GM12878 (cell line): ENCODE data around the gene PELI2. TPM values are rescaled to one million over a fixed set of nuclear protein-coding genes. Genes with fewer than 3 reads are reported as not detected.

Source experiments
- ATAC-seq: fragments of 200-7000 bp; cut with Tn5 transposase; 3 replicates; pipeline ENCODE4 v1.9.1; 2020; ENCODE audit warnings: mild to moderate bottlenecking, moderate library complexity
- BruUV-seq: library from RNA; stranded (reverse); fragments of 400-500 nt; replicated peaks from 2 replicates; lab custom pipeline; 2021; lab: Mats Ljungman, UMichigan
- CTCF ChIA-PET: fragments of 300-600 bp; sonication (Branson Sonifier 250); formaldehyde crosslinking; extraction: SDS; loops from one replicate; lab custom pipeline; 2021; ENCODE audit warnings: inconsistent platforms; lab: Yijun Ruan, JAX
- POLR2A ChIA-PET: fragments of 350-600 bp; formaldehyde crosslinking; extraction: SDS; loops from one replicate; lab custom pipeline; 2021; ENCODE audit warnings: inconsistent platforms; lab: Charles Lee
- RAD21 ChIA-PET: fragments of 300-600 bp; sonication (Branson Sonifier 250); formaldehyde crosslinking; loops from one replicate; lab custom pipeline; 2023; ENCODE audit warnings: antibody characterized with exemption; ENCODE audit not compliant: unreplicated experiment; lab: Charles Lee
- SMC1A ChIA-PET: fragments of 300-600 bp; sonication (Branson Sonifier 250); formaldehyde crosslinking; loops from one replicate; lab custom pipeline; 2023; ENCODE audit not compliant: unreplicated experiment, uncharacterized antibody; lab: Charles Lee
- DNase-seq: peaks from one replicate; pipeline ENCODE4 v3.0.0-alpha.2; 2011; ENCODE audit warnings: low read depth, low spot score
- FAIRE-seq: peaks from 3 replicates; lab custom pipeline; 2011; peaks lifted over from hg19 to GRCh38; lab: Jason Lieb, UNC
- H2AFZ ChIP-seq: 2 replicates; pipeline ENCODE4 v1.6.0; 2011; ENCODE audit warnings: low read depth, low read length, control low read depth; ENCODE audit not compliant: control insufficient read depth
- H3K27ac ChIP-seq: 2 replicates; pipeline ENCODE4 v1.5.1; 2011; ENCODE audit warnings: control low read depth; ENCODE audit not compliant: control insufficient read depth, insufficient read depth
- H3K27me3 ChIP-seq, 2 experiments: replicated peaks in 1 of 2; 2 replicates each; pipeline versions ENCODE4 v1.6.0 to v1.6.1; 2011; ENCODE audit warnings: low read length in 1 of 2; ENCODE audit not compliant: control insufficient read depth in 2 of 2, insufficient read depth in 2 of 2
- H3K36me3 ChIP-seq, 2 experiments: 2 replicates each; pipeline ENCODE4 v1.5.1; 2011; ENCODE audit warnings: low read length in 1 of 2; ENCODE audit not compliant: control insufficient read depth in 2 of 2, insufficient read depth in 2 of 2
- H3K4me1 ChIP-seq: 2 replicates; pipeline ENCODE4 v1.6.1; 2011; ENCODE audit warnings: mild to moderate bottlenecking, low read length, moderate library complexity, mixed read lengths; ENCODE audit not compliant: control insufficient read depth, insufficient read depth
- H3K4me2 ChIP-seq: 2 replicates; pipeline ENCODE4 v1.6.0; 2011; ENCODE audit warnings: control low read depth; ENCODE audit not compliant: control insufficient read depth, insufficient read depth
- H3K4me3 ChIP-seq: fragments of 200-600 bp; sonication (generic); 2 replicates; pipeline ENCODE4 v1.5.1; 2016
- H3K79me2 ChIP-seq: 2 replicates; pipeline ENCODE4 v1.6.0; 2011; ENCODE audit warnings: low read length; ENCODE audit not compliant: control insufficient read depth, insufficient read depth
- H3K9ac ChIP-seq: 2 replicates; pipeline ENCODE4 v1.8.0; 2011; ENCODE audit warnings: low read length, control low read depth, mixed read lengths; ENCODE audit not compliant: control insufficient read depth, insufficient read depth
- H3K9me3 ChIP-seq: replicated peaks from 3 replicates; pipeline ENCODE4 v1.5.1; 2011; ENCODE audit warnings: mild to moderate bottlenecking, low read length; ENCODE audit not compliant: control insufficient read depth, insufficient read depth
- H4K20me1 ChIP-seq: 2 replicates; pipeline ENCODE4 v1.6.0; 2011; ENCODE audit not compliant: control insufficient read depth, insufficient read depth
- ATF2 ChIP-seq: IDR thresholded peaks from 2 replicates; pipeline ENCODE4 v1.6.1; 2012; ENCODE audit warnings: low read length, inconsistent platforms
- ATF7 ChIP-seq: fragments of 450-650 bp; IDR thresholded peaks from 2 replicates; pipeline ENCODE4 v1.6.1; 2016; ENCODE audit warnings: low read depth, mild to moderate bottlenecking
- BRCA1 ChIP-seq: IDR thresholded peaks from 2 replicates; pipeline ENCODE4 v1.6.1; 2011; ENCODE audit warnings: low read depth, low read length, improper control_type of control experiment
- CBX3 ChIP-seq: fragments of 200-600 bp; sonication (generic); IDR thresholded peaks from 2 replicates; pipeline ENCODE4 v1.6.1; 2016; ENCODE audit warnings: low read depth, borderline replicate concordance
- CHD1 ChIP-seq: IDR thresholded peaks from 2 replicates; pipeline ENCODE4 v1.6.1; 2012; ENCODE audit warnings: low read depth, low read length, improper control_type of control experiment
- EGR1 ChIP-seq, 2 experiments: IDR thresholded peaks; 1 replicate in 1 of 2; 2 replicates in 1 of 2; pipeline ENCODE4 v1.6.1; 2011 to 2012; ENCODE audit warnings: low read depth in 2 of 2, low read length in 2 of 2, borderline replicate concordance in 1 of 2, mild to moderate bottlenecking in 1 of 2, moderate library complexity in 1 of 2
- ELK1 ChIP-seq: IDR thresholded peaks from 2 replicates; pipeline ENCODE4 v1.6.1; 2012; ENCODE audit warnings: low read depth, low read length, improper control_type of control experiment
- NFYA ChIP-seq: IDR thresholded peaks from 2 replicates; pipeline ENCODE4 v1.6.1; 2011; ENCODE audit warnings: low read depth, mild to moderate bottlenecking, low read length, improper control_type of control experiment, borderline replicate concordance
- RELB ChIP-seq: fragments of 450-650 bp; IDR thresholded peaks from 2 replicates; pipeline ENCODE4 v1.6.1; 2017; ENCODE audit warnings: low read depth, mild to moderate bottlenecking, moderate library complexity
- SIX5 ChIP-seq: IDR thresholded peaks from 2 replicates; pipeline ENCODE4 v1.6.1; 2011; ENCODE audit warnings: mild to moderate bottlenecking, low read depth, low read length, moderate library complexity; ENCODE audit not compliant: severe bottlenecking
- SKIL ChIP-seq: fragments of 450-650 bp; IDR thresholded peaks from 2 replicates; pipeline ENCODE4 v1.6.1; 2017; ENCODE audit warnings: mild to moderate bottlenecking, low read depth, inconsistent platforms; ENCODE audit not compliant: poor library complexity, severe bottlenecking
- STAT3 ChIP-seq: IDR thresholded peaks from 2 replicates; pipeline ENCODE4 v1.6.1; 2011; ENCODE audit warnings: low read depth, low read length, improper control_type of control experiment
- TCF3 ChIP-seq: IDR thresholded peaks from 2 replicates; pipeline ENCODE4 v1.6.1; 2012; ENCODE audit warnings: low read depth, mild to moderate bottlenecking, low read length, borderline replicate concordance; ENCODE audit not compliant: insufficient read depth
- ZBTB40 ChIP-seq: fragments of 450-650 bp; IDR thresholded peaks from 2 replicates; pipeline ENCODE4 v1.6.1; 2016; ENCODE audit warnings: mild to moderate bottlenecking, moderate library complexity, borderline replicate concordance
- WGBS: methylation state at CpG from one replicate; pipeline ENCODE4 v1.1.6; 2016; ENCODE audit warnings: low lambda C conversion rate; ENCODE audit not compliant: insufficient replicate concordance, insufficient coverage; ENCODE audit errors: missing lambda C conversion rate; 5-methylcytosine and 5-hydroxymethylcytosine counted together
- in situ Hi-C: fragments of 300-500 bp; cut with MboI; formaldehyde crosslinking; loops from 9 replicates; pipeline ENCODE4 v1.14.3; 2018; ENCODE audit warnings: mixed read lengths
- intact Hi-C: fragments of 100-400 bp; cut with micrococcal nuclease; formaldehyde crosslinking; loops from one replicate; pipeline ENCODE4 v1.14.2; 2022; ENCODE audit not compliant: unreplicated experiment
- polyA plus RNA-seq, 11 experiments: library from polyadenylated mRNA; depleted of rRNA in 4 of 11; unstranded in 6 of 11; stranded (reverse) in 5 of 11; fragments of >200 nt; fragmentation: Nextera tagmentation in 4 of 11; fragmentation: Illumina TruSeq in 1 of 11; extraction: Ambion mirVana in 4 of 11; extraction: Trizol in 1 of 11; gene quantifications; 1 replicate in 1 of 11; 2 replicates in 10 of 11; pipeline versions ENCODE4 v1.2.1 to v1.2.3, GENCODE V29; 2011 to 2016; ENCODE audit warnings: inconsistent platforms in 2 of 11, missing spikeins in 2 of 11, low read depth in 1 of 11
- total RNA-seq, 4 experiments: library from RNA; depleted of rRNA in 3 of 4; stranded (reverse); fragments of >200 nt in 3 of 4; fragmentation: Illumina TruSeq in 1 of 4; extraction: Trizol in 1 of 4; gene quantifications; 2 replicates each; pipeline versions ENCODE4 v1.2.1 to v1.2.3, GENCODE V29; 2013 to 2021

PELI2 gene
- total and polyA plus RNA-seq, 10 of the 15 experiments (the other 5 are each of a cell fraction or from before 2014, with no cell fraction given), result under 0.01 to 0.10 (median 0.01) TPM; not detected in 3

GRCh38 chr14:56073799-56074198 is 44.4 kb upstream of the PELI2 start:
- in situ Hi-C loops (no loop called here), intact Hi-C loops (no loop called here)
- 0 out of 4 replicates have a peak, but pooled peaks cover 0 to 3% of the 10 kb centered on the region in 2 experiments for H3K27me3 ChIP-seq
- ChIA-PET POLR2A (no interaction called here), CTCF (no interaction called here), SMC1A (no interaction called here), RAD21 (no interaction called here)
- no peak for FAIRE-seq
- H2AFZ ChIP-seq, result no peak overlapping the region
- no peaks in the 10 kb centered on the region for H4K20me1 ChIP-seq
- no peak for ATAC-seq
- H3K36me3 ChIP-seq, result no peaks in the 10 kb centered on the region
- DNase-seq, result no peak
- H3K79me2 ChIP-seq, result no peaks in the 10 kb centered on the region
- H3K4me1 ChIP-seq, result no peaks in the 10 kb centered on the region
- no peak overlapping the region for H3K4me2 ChIP-seq
- no peak overlapping the region for H3K4me3 ChIP-seq
- H3K27ac ChIP-seq, result no peak overlapping the region
- H3K9ac ChIP-seq, result no peak overlapping the region
- BruUV-seq, result no TSS peak
- no peaks in the 10 kb centered on the region for H3K9me3 ChIP-seq
- 43% methylated on average over 4 of the region's 4 CpGs for WGBS
- TF ChIP-seq BRCA1 (no peak), ATF2 (no peak), STAT3 (no peak), NFYA (no peak), SKIL (no peak), ZBTB40 (no peak), SIX5 (no peak), CBX3 (no peak), TCF3 (no peak), ATF7 (no peak), RELB (no peak), CHD1 (no peak), ELK1 (no peak), EGR1 (IDR thresholded peaks at IDR 0.05; ENCODE audit: borderline replicate concordance in 1 of 2, low read depth in 2 of 2, low read length in 2 of 2) (no peak)
